Measurements from ENCODE around the gene ENOX1.

- no peak for TF ChIP-seq CTCF (IDR thresholded peaks at IDR 0.05)
- TF ChIP-seq POLR2A (IDR thresholded peaks at IDR 0.05), result no peak
Observed at GRCh38 chr13:43328907-43329306, 457.9 kb downstream of the ENOX1 start.

All from testis (tissue), 2 donors.